HepG2 (cell line): Measurements from ENCODE around the gene MYPN. TPM values are rescaled to one million over a fixed set of nuclear protein-coding genes. Genes with fewer than 3 reads are reported as not detected.

Experiments
- ATAC-seq: fragments of 200-7000 bp; cut with Tn5 transposase; 3 replicates; pipeline ENCODE4 v1.9.1; 2020; ENCODE audit warnings: mild to moderate bottlenecking, moderate library complexity
- BruUV-seq: library from RNA; stranded (reverse); fragments of 400-500 nt; replicated peaks from 2 replicates; lab custom pipeline; 2021; lab: Mats Ljungman, UMichigan
- CTCF ChIA-PET: fragments of 300-600 bp; formaldehyde crosslinking; extraction: SDS; loops from one replicate; lab custom pipeline; 2021; ENCODE audit warnings: low total read pairs, inconsistent platforms, low intra/inter-chr PET ratio; lab: Yijun Ruan, JAX
- POLR2A ChIA-PET: fragments of 350-600 bp; sonication (Branson Sonifier 250); formaldehyde crosslinking; loops from one replicate; lab custom pipeline; 2020; ENCODE audit warnings: antibody characterized with exemption, inconsistent platforms; lab: Yijun Ruan, JAX
- DNase-seq: peaks from one replicate; pipeline ENCODE4 v3.0.0-alpha.2; 2015; ENCODE audit warnings: low spot score
- FAIRE-seq: peaks from 3 replicates; lab custom pipeline; 2011; peaks lifted over from hg19 to GRCh38; lab: Jason Lieb, UNC
- H2AFZ ChIP-seq: one replicate; pipeline ENCODE4 v1.6.1; 2011; ENCODE audit warnings: low read length, inconsistent platforms
- H3K27ac ChIP-seq: fragments of 300-600 bp; 3 replicates; pipeline ENCODE4 v1.8.0; 2011; ENCODE audit warnings: mixed run types, mild to moderate bottlenecking, mixed read lengths, low read length, inconsistent platforms; ENCODE audit not compliant: insufficient read depth; ENCODE audit errors: extremely low read length
- H3K27me3 ChIP-seq, 2 experiments: fragments of 200-600 bp in 1 of 2; 2 replicates in 1 of 2; 3 replicates in 1 of 2; pipeline versions ENCODE4 v1.6.0 to v1.8.0; 2011; ENCODE audit warnings: low read length in 2 of 2, mild to moderate bottlenecking in 2 of 2, moderate library complexity in 2 of 2, inconsistent platforms in 1 of 2; ENCODE audit not compliant: insufficient read depth in 2 of 2, control insufficient read depth in 1 of 2
- H3K36me3 ChIP-seq, 2 experiments: fragments of 200-600 bp in 1 of 2; replicated peaks in 1 of 2; 2 replicates in 1 of 2; 3 replicates in 1 of 2; pipeline versions ENCODE4 v1.5.1 to v1.8.0; 2011; ENCODE audit warnings: low read length in 2 of 2, inconsistent platforms in 1 of 2; ENCODE audit not compliant: insufficient read depth in 2 of 2, control insufficient read depth in 1 of 2
- H3K4me1 ChIP-seq: 2 replicates; pipeline ENCODE4 v1.5.1; 2012; ENCODE audit warnings: low read length, inconsistent platforms; ENCODE audit not compliant: insufficient read depth
- H3K4me2 ChIP-seq: 2 replicates; pipeline ENCODE4 v1.6.0; 2011; ENCODE audit warnings: low read depth, low read length, inconsistent platforms
- H3K4me3 ChIP-seq, 3 experiments: fragments of 200-600 bp in 1 of 3; sonication (generic), shearing (Covaris generic) in 1 of 3; replicated peaks in 1 of 3; 2 replicates each; pipeline ENCODE4 v1.5.1; 2011 to 2016; ENCODE audit warnings: low read length in 3 of 3, inconsistent platforms in 2 of 3, low read depth in 2 of 3, mild to moderate bottlenecking in 2 of 3, control low read depth in 1 of 3, mixed read lengths in 1 of 3; ENCODE audit not compliant: insufficient read depth in 1 of 3
- H3K79me2 ChIP-seq: one replicate; pipeline ENCODE4 v1.6.1; 2011; ENCODE audit warnings: low read length, inconsistent platforms; ENCODE audit not compliant: insufficient read depth
- H3K9ac ChIP-seq: 2 replicates; pipeline ENCODE4 v1.6.0; 2011; ENCODE audit warnings: mild to moderate bottlenecking, low read depth, low read length, inconsistent platforms; ENCODE audit not compliant: insufficient read depth
- H3K9me3 ChIP-seq: 2 replicates; pipeline ENCODE4 v1.5.1; 2012; ENCODE audit warnings: mild to moderate bottlenecking, low read length
- H4K20me1 ChIP-seq: 2 replicates; pipeline ENCODE4 v1.6.0; 2011; ENCODE audit warnings: inconsistent platforms, mild to moderate bottlenecking, low read length, moderate library complexity; ENCODE audit not compliant: insufficient read depth
- FOXP1 ChIP-seq, 2 experiments: fragments of 450-650 bp in 1 of 2; IDR thresholded peaks; 2 replicates each; pipeline ENCODE4 v1.6.1; 2017 to 2018; ENCODE audit warnings: antibody characterized with exemption in 1 of 2
- PRPF4 ChIP-seq: fragments of 200-400 bp; formaldehyde crosslinking; IDR thresholded peaks from 2 replicates; pipeline ENCODE4 v1.6.1; 2016; ENCODE audit warnings: low read length, low read depth; ENCODE audit not compliant: poor library complexity, severe bottlenecking
- ZNF468 ChIP-seq: sonication (generic); formaldehyde crosslinking; IDR thresholded peaks from 2 replicates; pipeline ENCODE4 v1.8.0; 2022; ENCODE audit warnings: mild to moderate bottlenecking, moderate library complexity, missing genetic modification reagents
- WGBS: methylation state at CpG from one replicate; pipeline ENCODE4 v1.1.6; 2017; ENCODE audit warnings: low lambda C conversion rate; 5-methylcytosine and 5-hydroxymethylcytosine counted together
- in situ Hi-C: cut with HindIII; loops from 2 replicates; pipeline ENCODE4 v1.10.0; 2017; ENCODE audit warnings: low pct_unique_long_range_greater_than_20kb; ENCODE audit not compliant: extremely low pct_ligation_motif_present
- intact Hi-C: fragments of 100-400 bp; cut with micrococcal nuclease; formaldehyde crosslinking; loops from one replicate; pipeline ENCODE4 v1.10.0; 2022; ENCODE audit not compliant: unreplicated experiment
- polyA plus RNA-seq, 8 experiments: library from polyadenylated mRNA; depleted of rRNA in 3 of 8; stranded (reverse) in 7 of 8; unstranded in 1 of 8; fragments of >200 nt; fragmentation: Illumina TruSeq in 4 of 8; extraction: Trizol in 4 of 8; gene quantifications; 2 replicates each; pipeline versions ENCODE4 v1.2.1 to v1.2.3, GENCODE V29; 2011 to 2016; ENCODE audit warnings: low read depth in 4 of 8, missing spikeins in 1 of 8, mixed read lengths in 1 of 8; ENCODE audit not compliant: insufficient read depth in 1 of 8
- total RNA-seq, 5 experiments: library from RNA; depleted of rRNA; stranded (reverse); fragments of >200 nt; fragmentation: Illumina TruSeq; extraction: Trizol; gene quantifications; 2 replicates each; pipeline ENCODE4 v1.2.3, GENCODE V29; 2016; ENCODE audit warnings: low read depth in 1 of 5
- TF ChIP-seq, protein P1 (sequence below): sonication (generic); formaldehyde crosslinking; IDR thresholded peaks from 2 replicates; pipeline ENCODE4 v1.4.0; 2020; ENCODE audit warnings: low read depth, missing genetic modification reagents

MYPN gene
- total and polyA plus RNA-seq, 2 of the 13 experiments (the other 11 are each of a cell fraction or from before 2014, with no cell fraction given) = not detected

DNA sequence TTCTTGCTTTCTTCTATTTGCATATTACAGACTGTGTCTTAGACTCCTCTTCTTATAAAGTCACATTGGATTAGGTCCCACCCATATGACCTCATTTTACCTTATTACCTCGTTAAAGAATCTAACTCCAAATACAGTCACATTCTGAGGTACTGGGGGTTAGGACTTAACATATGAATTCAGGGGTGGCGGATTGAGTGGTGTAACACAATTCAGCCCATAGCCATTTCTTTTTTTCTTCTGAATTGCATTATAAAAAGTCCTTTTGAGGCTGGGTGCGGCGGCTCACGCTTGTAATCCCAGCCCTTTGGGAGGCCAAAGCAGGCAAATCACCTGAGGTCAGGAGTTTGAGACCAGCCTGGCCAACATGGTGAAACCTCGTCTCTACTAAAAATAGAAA lies 27.4 kb upstream of the MYPN start:
- CTCF ChIA-PET = interaction anchor here (1.3 kb wide), 1 partner anchor 74 kb away, joined by 4 read pairs; no protein-coding TSS in a partner anchor
- POLR2A ChIA-PET = no interaction called here
- intact Hi-C loops = loop anchor here (1.0 kb wide), 1 partner anchor 126 kb away; no protein-coding TSS in a partner anchor
- ATAC-seq (no peak), FAIRE-seq (no peak), DNase-seq (no peak)
- no peaks in the 10 kb centered on the region for H3K79me2 ChIP-seq
- H3K4me3 ChIP-seq = no peak overlapping the region
- H4K20me1 ChIP-seq = no peaks in the 10 kb centered on the region
- H3K36me3 ChIP-seq = no peaks in the 10 kb centered on the region
- no peak overlapping the region for H3K9ac ChIP-seq
- no peaks in the 10 kb centered on the region for H3K4me1 ChIP-seq
- in situ Hi-C loops = loop anchor here (10.0 kb wide), 1 partner anchor 123 kb away; no protein-coding TSS in a partner anchor
- no peak overlapping the region for H2AFZ ChIP-seq
- H3K27me3 ChIP-seq = no peaks in the 10 kb centered on the region
- no peak overlapping the region for H3K4me2 ChIP-seq
- H3K27ac ChIP-seq = no peak overlapping the region
- H3K9me3 ChIP-seq = no peaks in the 10 kb centered on the region
- TF ChIP-seq PRPF4 = no peak
- TF ChIP-seq, protein P1, sequence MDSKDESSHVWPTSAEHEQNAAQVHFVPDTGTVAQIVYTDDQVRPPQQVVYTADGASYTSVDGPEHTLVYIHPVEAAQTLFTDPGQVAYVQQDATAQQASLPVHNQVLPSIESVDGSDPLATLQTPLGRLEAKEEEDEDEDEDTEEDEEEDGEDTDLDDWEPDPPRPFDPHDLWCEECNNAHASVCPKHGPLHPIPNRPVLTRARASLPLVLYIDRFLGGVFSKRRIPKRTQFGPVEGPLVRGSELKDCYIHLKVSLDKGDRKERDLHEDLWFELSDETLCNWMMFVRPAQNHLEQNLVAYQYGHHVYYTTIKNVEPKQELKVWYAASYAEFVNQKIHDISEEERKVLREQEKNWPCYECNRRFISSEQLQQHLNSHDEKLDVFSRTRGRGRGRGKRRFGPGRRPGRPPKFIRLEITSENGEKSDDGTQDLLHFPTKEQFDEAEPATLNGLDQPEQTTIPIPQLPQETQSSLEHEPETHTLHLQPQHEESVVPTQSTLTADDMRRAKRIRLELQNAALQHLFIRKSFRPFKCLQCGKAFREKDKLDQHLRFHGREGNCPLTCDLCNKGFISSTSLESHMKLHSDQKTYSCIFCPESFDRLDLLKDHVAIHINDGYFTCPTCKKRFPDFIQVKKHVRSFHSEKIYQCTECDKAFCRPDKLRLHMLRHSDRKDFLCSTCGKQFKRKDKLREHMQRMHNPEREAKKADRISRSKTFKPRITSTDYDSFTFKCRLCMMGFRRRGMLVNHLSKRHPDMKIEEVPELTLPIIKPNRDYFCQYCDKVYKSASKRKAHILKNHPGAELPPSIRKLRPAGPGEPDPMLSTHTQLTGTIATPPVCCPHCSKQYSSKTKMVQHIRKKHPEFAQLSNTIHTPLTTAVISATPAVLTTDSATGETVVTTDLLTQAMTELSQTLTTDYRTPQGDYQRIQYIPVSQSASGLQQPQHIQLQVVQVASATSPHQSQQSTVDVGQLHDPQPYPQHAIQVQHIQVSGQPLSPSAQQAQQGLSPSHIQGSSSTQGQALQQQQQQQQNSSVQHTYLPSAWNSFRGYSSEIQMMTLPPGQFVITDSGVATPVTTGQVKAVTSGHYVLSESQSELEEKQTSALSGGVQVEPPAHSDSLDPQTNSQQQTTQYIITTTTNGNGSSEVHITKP (CRISPR knock-in tag) = no peak
- TF ChIP-seq ZNF468 = no peak
- TF ChIP-seq FOXP1 (IDR thresholded peaks at IDR 0.05) = no peak
- no peak for TF ChIP-seq FOXP1 (CRISPR knock-in tag; IDR thresholded peaks at IDR 0.05)
- BruUV-seq = no TSS peak
- 53% methylated on average over 6 of the region's 6 CpGs for WGBS
